ENCODE data around the gene APBB2. TPM values are rescaled to one million over a fixed set of nuclear protein-coding genes. Genes with fewer than 3 reads are reported as not detected.
"Not testable (repeated sequence)": the region's sequence is repeated elsewhere in the genome, so short reads cannot be mapped to it uniquely, and the experiment has no call there.

The APBB2 gene
- total RNA-seq, 1 donor from 2014 or later: 23.5 TPM

DNA sequence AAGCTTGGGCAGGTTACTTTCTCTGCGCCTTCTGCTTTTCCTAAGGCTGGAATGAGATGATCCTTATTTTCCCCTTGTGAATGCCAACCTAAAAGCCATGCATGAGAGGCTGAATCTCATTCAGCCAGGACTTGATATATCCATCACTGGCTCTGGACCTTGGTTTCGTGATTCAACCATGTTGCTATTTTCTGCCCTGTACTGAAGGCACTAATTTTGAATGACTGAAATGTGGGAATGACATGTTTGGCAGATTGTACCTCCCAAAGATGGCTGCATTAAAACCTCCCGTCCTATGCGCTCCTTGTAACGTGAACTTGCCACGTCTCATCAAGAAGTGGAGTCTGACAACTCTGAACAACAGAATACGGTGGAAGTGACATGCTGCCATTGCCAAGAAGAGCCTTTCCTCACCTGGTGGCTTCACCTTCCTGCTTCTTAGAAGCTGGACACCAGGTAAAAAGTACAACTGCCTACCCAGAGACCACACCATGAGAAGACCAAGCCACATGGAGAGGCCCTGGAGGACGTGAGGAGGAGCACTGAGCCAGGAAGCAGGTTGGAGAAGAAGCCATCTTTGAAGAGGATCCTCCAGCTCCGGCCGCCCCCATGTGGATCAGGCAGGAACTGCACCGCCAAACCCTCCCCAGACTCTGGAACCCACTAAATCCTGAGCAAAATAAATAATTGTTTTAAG lies 290.1 kb downstream of the APBB2 start:
- TF ChIP-seq, protein P1, sequence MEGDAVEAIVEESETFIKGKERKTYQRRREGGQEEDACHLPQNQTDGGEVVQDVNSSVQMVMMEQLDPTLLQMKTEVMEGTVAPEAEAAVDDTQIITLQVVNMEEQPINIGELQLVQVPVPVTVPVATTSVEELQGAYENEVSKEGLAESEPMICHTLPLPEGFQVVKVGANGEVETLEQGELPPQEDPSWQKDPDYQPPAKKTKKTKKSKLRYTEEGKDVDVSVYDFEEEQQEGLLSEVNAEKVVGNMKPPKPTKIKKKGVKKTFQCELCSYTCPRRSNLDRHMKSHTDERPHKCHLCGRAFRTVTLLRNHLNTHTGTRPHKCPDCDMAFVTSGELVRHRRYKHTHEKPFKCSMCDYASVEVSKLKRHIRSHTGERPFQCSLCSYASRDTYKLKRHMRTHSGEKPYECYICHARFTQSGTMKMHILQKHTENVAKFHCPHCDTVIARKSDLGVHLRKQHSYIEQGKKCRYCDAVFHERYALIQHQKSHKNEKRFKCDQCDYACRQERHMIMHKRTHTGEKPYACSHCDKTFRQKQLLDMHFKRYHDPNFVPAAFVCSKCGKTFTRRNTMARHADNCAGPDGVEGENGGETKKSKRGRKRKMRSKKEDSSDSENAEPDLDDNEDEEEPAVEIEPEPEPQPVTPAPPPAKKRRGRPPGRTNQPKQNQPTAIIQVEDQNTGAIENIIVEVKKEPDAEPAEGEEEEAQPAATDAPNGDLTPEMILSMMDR (IDR thresholded peaks at IDR 0.05; ENCODE audit: borderline replicate concordance): peak; percentile 88
- Histone ChIP-seq H3K27me3 (ENCODE audit: low read depth) (no peaks in the 10 kb centered on the region), H3K4me1 (peaks cover 7% of the 10 kb centered on the region), H3K4me3 (no peak overlapping the region), H3K36me3 (peaks cover 11% of the 10 kb centered on the region), H3K9me3 (replicated peaks) (no peaks in the 10 kb centered on the region), H3K27ac (replicated peaks) (no peak overlapping the region)
- intact Hi-C loops (cut with micrococcal nuclease): loop anchor here (10.0 kb wide), 1 partner anchor 291 kb away; the partner anchor contains the start of gene APBB2
- peak; percentile 57 for DNase-seq

DNA sequence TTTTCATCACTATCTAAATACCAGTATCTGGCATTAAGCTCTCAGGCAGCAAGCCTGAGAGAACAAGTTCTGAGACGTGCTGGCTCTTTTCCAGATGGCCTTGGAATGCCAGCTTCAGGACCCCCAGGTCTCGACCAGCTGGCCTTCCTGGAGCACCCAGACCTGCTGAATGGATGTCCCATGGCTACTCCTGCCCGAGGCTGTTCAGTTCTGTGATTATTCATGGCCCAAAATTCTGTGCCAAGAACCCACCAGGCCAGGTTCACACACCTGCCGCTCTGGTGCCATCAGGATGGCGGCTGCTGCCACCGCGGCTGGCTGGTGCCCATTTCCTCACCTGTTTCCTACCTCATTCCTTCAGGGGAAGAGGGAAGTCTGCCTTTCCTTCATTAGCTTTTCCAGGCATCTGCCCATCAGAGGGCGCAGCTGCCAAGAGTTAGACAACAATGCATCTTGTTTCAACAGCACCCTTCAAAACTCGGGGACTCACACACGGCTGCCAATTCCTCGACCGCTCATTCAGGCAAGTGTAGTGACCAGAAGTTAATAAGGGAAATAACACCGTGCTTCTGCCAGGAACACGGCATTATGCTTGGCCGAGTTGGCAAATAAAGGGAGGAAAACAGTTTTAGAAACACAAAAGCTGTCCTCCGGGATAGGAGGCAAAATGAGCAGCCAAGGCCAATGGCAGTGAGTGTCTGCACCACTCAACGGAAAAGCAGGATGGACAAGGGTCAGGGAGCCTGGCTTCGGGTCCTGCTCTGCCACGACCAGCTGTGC lies 290.8 kb downstream of the APBB2 start:
- Histone ChIP-seq H3K4me1 (peaks cover 14% of the 10 kb centered on the region), H3K9me3 (replicated peaks) (no peaks in the 10 kb centered on the region), H3K36me3 (peaks cover 11% of the 10 kb centered on the region), H3K4me3 (no peak overlapping the region), H3K27ac (replicated peaks) (no peak overlapping the region), H3K27me3 (ENCODE audit: low read depth) (no peaks in the 10 kb centered on the region)
- no peak for DNase-seq
- TF ChIP-seq, protein P1 (IDR thresholded peaks at IDR 0.05; ENCODE audit: borderline replicate concordance): no peak
- intact Hi-C loops (cut with micrococcal nuclease): loop anchor here (10.0 kb wide), 1 partner anchor 291 kb away; the partner anchor contains the start of gene APBB2

DNA sequence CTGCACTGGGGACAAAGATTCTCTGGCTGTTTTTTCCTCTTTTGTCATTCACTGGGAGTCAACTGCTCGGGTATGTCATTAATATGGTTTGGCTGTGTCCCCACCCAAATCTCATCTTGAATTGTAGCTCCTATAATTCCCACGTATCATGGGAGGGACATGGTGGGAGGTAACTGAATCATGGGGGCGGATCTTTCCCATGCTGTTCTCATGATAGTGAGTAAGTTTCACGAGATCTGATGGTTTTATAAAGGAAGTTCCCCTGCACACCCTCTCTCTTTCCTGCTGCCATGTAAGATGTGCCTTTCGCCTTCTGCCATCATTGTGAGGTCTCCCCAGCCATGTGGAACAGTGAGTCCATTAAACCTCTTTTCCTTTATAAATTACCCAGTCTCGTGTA lies 294.4 kb downstream of the APBB2 start:
- not testable (repeated sequence) for H3K4me3 ChIP-seq; H3K27me3 ChIP-seq (ENCODE audit: low read depth); H3K27ac ChIP-seq (replicated peaks); DNase-seq; H3K9me3 ChIP-seq (replicated peaks)
- peaks cover 11% of the 10 kb centered on the region for H3K36me3 ChIP-seq
- intact Hi-C loops (cut with micrococcal nuclease): loop anchor here (10.0 kb wide), 1 partner anchor 295 kb away; the partner anchor contains the start of gene APBB2
- peaks cover 34% of the 10 kb centered on the region for H3K4me1 ChIP-seq

DNA sequence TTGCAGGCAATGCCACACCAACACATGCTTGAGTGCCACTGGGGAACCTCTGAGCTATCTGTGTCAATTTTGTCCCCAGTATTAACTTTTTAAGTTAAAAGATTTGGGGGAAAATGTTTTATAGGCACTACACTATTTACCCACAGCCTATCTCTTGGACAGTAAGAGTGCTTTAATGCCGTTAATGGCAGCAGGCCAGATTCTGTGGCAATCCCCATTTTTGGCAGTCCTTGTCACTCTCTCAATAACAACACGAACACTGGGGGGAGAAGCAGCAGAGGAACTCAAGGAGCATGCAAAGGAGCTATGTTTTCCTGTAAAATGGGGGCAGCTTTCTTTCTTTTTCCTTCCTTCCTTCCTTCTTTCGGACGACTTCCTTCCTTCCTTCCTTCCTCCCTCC lies 296.0 kb downstream of the APBB2 start:
- TF ChIP-seq, protein P1 (IDR thresholded peaks at IDR 0.05; ENCODE audit: borderline replicate concordance): no peak
- Histone ChIP-seq H3K4me1 (peaks cover 34% of the 10 kb centered on the region), H3K27me3 (ENCODE audit: low read depth) (no peaks in the 10 kb centered on the region), H3K36me3 (peaks cover 15% of the 10 kb centered on the region), H3K4me3 (no peak overlapping the region), H3K9me3 (replicated peaks) (no peaks in the 10 kb centered on the region), H3K27ac (replicated peaks) (no peak overlapping the region)
- intact Hi-C loops (cut with micrococcal nuclease): no loop called here
- DNase-seq: peak; percentile 68

DNA sequence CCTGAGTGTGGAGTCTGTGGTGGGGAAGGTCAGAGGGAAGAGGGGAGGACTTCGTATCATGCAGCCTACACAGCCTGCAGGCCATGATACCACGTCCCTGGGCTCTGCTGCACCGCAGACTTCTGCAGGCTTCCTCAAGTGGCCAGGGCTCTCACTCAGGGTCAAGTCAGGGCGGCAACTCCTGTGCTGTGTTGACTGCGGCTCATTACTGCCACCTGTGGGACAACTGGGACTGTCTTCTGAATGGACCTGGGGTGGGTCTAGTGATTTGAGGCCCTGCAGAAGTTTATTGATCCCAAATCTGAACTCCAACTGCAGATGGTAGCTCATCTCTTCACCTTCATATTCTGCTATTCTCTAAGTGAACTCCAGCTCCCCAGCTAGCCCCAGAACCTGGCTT lies 297.5 kb downstream of the APBB2 start:
- peak; percentile 38 for DNase-seq
- Histone ChIP-seq H3K4me1 (peaks cover 34% of the 10 kb centered on the region), H3K4me3 (no peak overlapping the region), H3K27ac (replicated peaks) (peak overlapping the region; percentile 2), H3K36me3 (peaks cover 20% of the 10 kb centered on the region), H3K27me3 (ENCODE audit: low read depth) (no peaks in the 10 kb centered on the region), H3K9me3 (replicated peaks) (no peaks in the 10 kb centered on the region)
- intact Hi-C loops (cut with micrococcal nuclease): no loop called here
- TF ChIP-seq, protein P1 (IDR thresholded peaks at IDR 0.05; ENCODE audit: borderline replicate concordance): peak; percentile 48

DNA sequence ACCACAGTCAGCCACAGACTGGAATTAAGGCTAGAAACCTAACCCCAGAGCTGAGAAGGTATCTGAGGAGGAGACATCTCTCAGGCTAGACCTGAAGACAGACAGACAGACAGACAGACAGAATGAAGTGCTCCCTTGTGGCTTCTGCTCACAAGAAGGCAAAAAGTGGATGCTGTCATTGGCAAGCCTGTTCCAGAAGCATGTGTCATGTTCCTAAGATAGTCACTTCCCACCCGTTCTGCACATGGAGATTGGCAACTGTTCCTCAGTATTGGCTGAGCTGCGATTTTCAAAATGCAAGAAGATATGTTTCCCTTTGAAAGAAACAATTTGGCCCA lies 298.2 kb downstream of the APBB2 start:
- intact Hi-C loops (cut with micrococcal nuclease): no loop called here
- peaks cover 34% of the 10 kb centered on the region for H3K4me1 ChIP-seq
- DNase-seq: no peak
- H3K9me3 ChIP-seq (replicated peaks): no peaks in the 10 kb centered on the region
- H3K4me3 ChIP-seq: no peak overlapping the region
- no peaks in the 10 kb centered on the region for H3K27me3 ChIP-seq (ENCODE audit: low read depth)
- peaks cover 16% of the 10 kb centered on the region for H3K36me3 ChIP-seq
- TF ChIP-seq, protein P1 (IDR thresholded peaks at IDR 0.05; ENCODE audit: borderline replicate concordance): no peak
- H3K27ac ChIP-seq (replicated peaks): peak overlapping the region; percentile 2

All from left ventricle myocardium inferior (tissue), 1 donor.